GM19099 (cell line): ENCODE results near the gene ADGRF3.
A peak's percentile ranks its signal among the peaks of the same experiment; 100 is the strongest.

Experiments used
- POLR2A ChIP-seq: IDR thresholded peaks from 3 replicates; pipeline ENCODE4 v1.6.1; 2011; ENCODE audit warnings: low read depth; ENCODE audit not compliant: insufficient read length; ENCODE audit errors: extremely low read depth

Gene ADGRF3

GRCh38 chr2:26299471-26300101 is 47.0 kb downstream of the ADGRF3 start:
- peak; percentile 4 for TF ChIP-seq POLR2A

- TF ChIP-seq POLR2A = peak; percentile 24
Measured at GRCh38 chr2:26298638-26299393, 47.8 kb downstream of the ADGRF3 start.

GRCh38 chr2:26298286-26298637 is 48.3 kb downstream of the ADGRF3 start:
- TF ChIP-seq POLR2A = no peak

- no peak for TF ChIP-seq POLR2A
Measured at GRCh38 chr2:26297061-26297460, 49.5 kb downstream of the ADGRF3 start.

- no peak for TF ChIP-seq POLR2A
Measured at GRCh38 chr2:26295511-26295910, 51.1 kb downstream of the ADGRF3 start.

GRCh38 chr2:26292646-26293045 is 53.9 kb downstream of the ADGRF3 start:
- TF ChIP-seq POLR2A = no peak

GRCh38 chr2:26290001-26290400 is 56.6 kb downstream of the ADGRF3 start:
- TF ChIP-seq POLR2A = no peak

- TF ChIP-seq POLR2A = no peak
Measured at GRCh38 chr2:26285931-26286330, 60.7 kb downstream of the ADGRF3 start.

- TF ChIP-seq POLR2A = no peak
Measured at GRCh38 chr2:26284132-26284531, 62.5 kb downstream of the ADGRF3 start.

- TF ChIP-seq POLR2A = no peak
Measured at GRCh38 chr2:26283606-26284005, 63.0 kb downstream of the ADGRF3 start.

- TF ChIP-seq POLR2A = no peak
Measured at GRCh38 chr2:26281226-26281625, 65.4 kb downstream of the ADGRF3 start.

GRCh38 chr2:26279886-26280285 is 66.7 kb downstream of the ADGRF3 start:
- no peak for TF ChIP-seq POLR2A

- TF ChIP-seq POLR2A = no peak
Measured at GRCh38 chr2:26276484-26277227, 69.9 kb downstream of the ADGRF3 start.

- no peak for TF ChIP-seq POLR2A
Measured at GRCh38 chr2:26274058-26274613, 72.5 kb downstream of the ADGRF3 start.

- TF ChIP-seq POLR2A = no peak
Measured at GRCh38 chr2:26273501-26273900, 73.1 kb downstream of the ADGRF3 start.
